GM12872 (cell line): ENCODE measurements around the gene AACS.

Experiments used
- CTCF ChIP-seq: IDR thresholded peaks from 3 replicates; pipeline ENCODE4 v1.5.1; 2011; ENCODE audit warnings: low read depth, mild to moderate bottlenecking, low read length, moderate library complexity; ENCODE audit not compliant: insufficient read depth

AACS gene

GRCh38 chr12:125097427-125097826, 32.2 kb downstream of the AACS start:
- no peak for TF ChIP-seq CTCF

GRCh38 chr12:125098676-125099408, 33.6 kb downstream of the AACS start:
- no peak for TF ChIP-seq CTCF

- no peak for TF ChIP-seq CTCF
These were observed 34.2 kb downstream of the AACS start for GRCh38 chr12:125099409-125099782.

- TF ChIP-seq CTCF, result no peak
These were observed 35.6 kb downstream of the AACS start for GRCh38 chr12:125100551-125101434.

- no peak for TF ChIP-seq CTCF
These were observed 39.7 kb downstream of the AACS start for GRCh38 chr12:125104982-125105381.

- TF ChIP-seq CTCF, result no peak
These were observed 40.4 kb downstream of the AACS start for GRCh38 chr12:125105600-125105999.

GRCh38 chr12:125110641-125111360, 45.6 kb downstream of the AACS start:
- no peak for TF ChIP-seq CTCF
